Heart left ventricle (tissue), 16 donors: ENCODE results near the gene MROH2B. TPM values are rescaled to one million over a fixed set of nuclear protein-coding genes. Genes with fewer than 3 reads are reported as not detected.
A peak's percentile ranks its signal among the peaks of the same experiment; 100 is the strongest.

ENCODE experiments used
- ATAC-seq, 4 donors: fragments of 200-7000 bp; cut with Tn5 transposase; one replicate each; pipeline ENCODE4 v1.9.1; 2020 to 2022; ENCODE audit warnings: moderate library complexity in 4 of 4, mild to moderate bottlenecking in 3 of 4, moderate number of reproducible peaks in 1 of 4
- DNase-seq, 5 donors: peaks; one replicate each; pipeline ENCODE4 v3.0.0-alpha.2; 2020
- H3K27ac ChIP-seq, 12 donors: fragments of 200-600 bp; sonication (generic) in 4 of 12; one replicate each; pipeline versions ENCODE4 v1.5.0 to v1.8.0; 2016 to 2022; ENCODE audit warnings: mild to moderate bottlenecking in 2 of 12
- H3K27me3 ChIP-seq, 9 donors: fragments of 200-600 bp; sonication (generic) in 2 of 9; one replicate each; pipeline versions ENCODE4 v1.5.1 to v1.8.0; 2016 to 2022; ENCODE audit warnings: mild to moderate bottlenecking in 3 of 9
- H3K36me3 ChIP-seq, 9 donors: fragments of 200-600 bp; sonication (generic) in 2 of 9; one replicate each; pipeline versions ENCODE4 v1.5.0 to v1.8.0; 2018 to 2022; ENCODE audit warnings: mild to moderate bottlenecking in 2 of 9
- H3K4me1 ChIP-seq, 12 donors: fragments of 200-600 bp; sonication (generic) in 4 of 12; one replicate each; pipeline versions ENCODE4 v1.5.0 to v1.8.0; 2016 to 2022; ENCODE audit warnings: mild to moderate bottlenecking in 3 of 12
- H3K4me3 ChIP-seq, 12 donors: fragments of 200-600 bp; sonication (generic) in 4 of 12; one replicate each; pipeline versions ENCODE4 v1.5.0 to v1.8.0; 2017 to 2022; ENCODE audit warnings: mild to moderate bottlenecking in 9 of 12, moderate library complexity in 4 of 12
- H3K9me3 ChIP-seq, 12 donors: fragments of 200-600 bp; sonication (generic) in 4 of 12; one replicate each; pipeline versions ENCODE4 v1.5.0 to v1.8.0; 2016 to 2022; ENCODE audit warnings: mild to moderate bottlenecking in 1 of 12
- CTCF ChIP-seq, 12 donors: fragments of 200-600 bp; sonication (generic) in 4 of 12; IDR thresholded peaks; one replicate each; pipeline versions ENCODE4 v1.5.0 to v1.8.0; 2018 to 2022; ENCODE audit warnings: antibody characterized with exemption in 12 of 12, mild to moderate bottlenecking in 5 of 12
- POLR2A ChIP-seq, 2 donors: fragments of 450-650 bp; IDR thresholded peaks; one replicate each; pipeline ENCODE4 v1.6.1; 2017; ENCODE audit warnings: antibody characterized with exemption in 2 of 2, mild to moderate bottlenecking in 2 of 2, moderate library complexity in 2 of 2
- WGBS, 4 donors: extraction: QIAGEN DNeasy Blood & Tissue Kit in 2 of 4; methylation state at CpG; one replicate each; pipeline versions ENCODE4 v1.1.5 to v1.1.7; 2013 to 2018; 5-methylcytosine and 5-hydroxymethylcytosine counted together
- intact Hi-C, 10 donors: fragments of 100-400 bp; cut with DNase I; formaldehyde crosslinking; loops; one replicate each; pipeline versions ENCODE4 v1.11.1 to v1.14.2; 2022
- long read RNA-seq, 3 donors: library from polyadenylated mRNA; unstranded; transcript quantifications; one replicate each; pipeline ENCODE4 v2.0.0, GENCODE V29; 2020 to 2021
- polyA plus RNA-seq, 2 donors: library from polyadenylated mRNA; stranded (reverse); fragments of 200-250 nt; gene quantifications; one replicate each; pipeline ENCODE4 v1.2.3, GENCODE V29; 2013
- total RNA-seq, 9 donors: library from RNA; depleted of rRNA in 2 of 9; stranded (reverse); fragments of >200 nt in 2 of 9; fragmentation: NEBNext Ultra II Directional in 3 of 9; extraction: Animal tissue kit (Norgen Biotek cat#: 25700) in 3 of 9; gene quantifications; one replicate each; pipeline versions ENCODE4 v1.1.0 to v1.2.4, GENCODE V29; 2016 to 2023
- donor health status: ischemic (EF 13 %, LVEDD 7.1; RV severe dilation, severe dysfunction).
- donor health status: healthy with polysubstance abuse.
- donor health status: DM: no; HTN: yes; CAD: no.
- donor health status: DM: no; HTN: no; CAD: no.
- donor health status: ischemic (EF 25% LVEDD 6.9; RV normal size, moderate dysfunction).
- donor health status: ischemic (EF 25% LVEDD 5.7; RV mildly dilated, moderate dysfunction).
- donor health status: healthy.
- donor health status: DM: yes; HTN: yes; CAD: no.
- donor health status: ischemic (EF 35%, LVEDD 5.7; RV mildly dilated, moderate dysfunction).
- donor health status: nonischemic (EF 11% LVEDD 7.7; RV severe dilation, severe dysfunction).
- donor health status: DM: yes; HTN: yes; CAD: no.
- donor health status: PGD.
- donor health status: ischemic (EF 29% LVEDD 5.4; RV normal size, mild dysfunction).
- donor health status: nonischemic (EF 23%, LVEDD 6.1; RV moderate dilation, normal function).

MROH2B gene
- not detected for total RNA-seq
- not detected for polyA plus RNA-seq
- long read RNA-seq, donor 1, result 0 reads
- long read RNA-seq, donor 2, result 0 reads
- long read RNA-seq, donor 3, result 0 reads

GRCh38 chr5:41071242-41071641 is at the start of gene MROH2B:
Gene MROH2B, minus strand, starts transcription at chr5:41071342. Its CDS starts 490 bp downstream, at chr5:41070852.
- ATAC-seq, result no peak
- no peak for TF ChIP-seq CTCF (IDR thresholded peaks at IDR 0.05)
- TF ChIP-seq POLR2A (IDR thresholded peaks at IDR 0.05), result no peak
- Histone ChIP-seq H3K4me3 (no peak within 1 kb of the TSS), H3K36me3 (no peaks in the 10 kb centered on the region), H3K27me3 (no peaks in the 10 kb centered on the region), H3K27ac (no peak within 1 kb of the TSS), H3K4me1 (peaks cover 0 to 15% (median 0%) of the 10 kb centered on the region in 12 donors), H3K9me3 (no peaks in the 10 kb centered on the region)
- DNase-seq, result no peak
- intact Hi-C loops, result no loop called here
- WGBS, 4 donors, result 77 to 93% (median 81%) methylated on average over 1 of the region's 1 CpG

- no peaks in the 10 kb centered on the region for H3K9me3 ChIP-seq
- TF ChIP-seq POLR2A (IDR thresholded peaks at IDR 0.05) (no peak), CTCF (IDR thresholded peaks at IDR 0.05) (no peak)
- ATAC-seq (no peak), DNase-seq (peak in 1 of 5 donors; percentile 44)
- no peaks in the 10 kb centered on the region for H3K36me3 ChIP-seq
- no peaks in the 10 kb centered on the region for H3K4me1 ChIP-seq
- intact Hi-C loops, result no loop called here
- H3K27me3 ChIP-seq, result no peaks in the 10 kb centered on the region
- H3K4me3 ChIP-seq, result no peak overlapping the region
- no peak overlapping the region for H3K27ac ChIP-seq
- 93 to 97% (median 96%) methylated on average over 8 of the region's 8 CpGs for WGBS, 4 donors
These were observed 49.5 kb upstream of the MROH2B start for GRCh38 chr5:41120600-41120999.

GRCh38 chr5:41118177-41118576 is 47.0 kb upstream of the MROH2B start:
- H3K36me3 ChIP-seq, result no peaks in the 10 kb centered on the region
- ATAC-seq, result no peak
- TF ChIP-seq POLR2A (IDR thresholded peaks at IDR 0.05) (no peak), CTCF (IDR thresholded peaks at IDR 0.05) (peak in 3 of 12 donors; percentile 3 to 16 (median 6))
- no peaks in the 10 kb centered on the region for H3K27me3 ChIP-seq
- no peaks in the 10 kb centered on the region for H3K4me1 ChIP-seq
- H3K9me3 ChIP-seq, result no peaks in the 10 kb centered on the region
- intact Hi-C loops, result loop anchor here in 2 of 10 donors (5.0 to 10.0 kb wide), 2 partner anchors 203 to 211 kb away; partner anchors contain the start of gene C7 (in 1 of the 2)
- no peak for DNase-seq
- no peak overlapping the region for H3K27ac ChIP-seq
- WGBS, 4 donors, result 92 to 96% (median 94%) methylated on average over 3 of the region's 3 CpGs
- no peak overlapping the region for H3K4me3 ChIP-seq

GRCh38 chr5:41115281-41115680 is 44.1 kb upstream of the MROH2B start:
- intact Hi-C loops, result loop anchor here in 2 of 10 donors (5.0 to 10.0 kb wide), 2 partner anchors 200 to 208 kb away; partner anchors contain the start of gene C7 (in 1 of the 2)
- Histone ChIP-seq H3K4me3 (no peak overlapping the region), H3K27me3 (no peaks in the 10 kb centered on the region), H3K4me1 (no peaks in the 10 kb centered on the region), H3K36me3 (no peaks in the 10 kb centered on the region), H3K27ac (no peak overlapping the region), H3K9me3 (no peaks in the 10 kb centered on the region)
- 76 to 84% (median 83%) methylated on average over 2 of the region's 2 CpGs for WGBS, 4 donors
- ATAC-seq, result no peak
- DNase-seq, result no peak
- no peak for TF ChIP-seq CTCF (IDR thresholded peaks at IDR 0.05)
- no peak for TF ChIP-seq POLR2A (IDR thresholded peaks at IDR 0.05)
